Lower lobe of right lung (tissue), 2 donors: ENCODE measurements around the gene TPCN1. TPM values are rescaled to one million over a fixed set of nuclear protein-coding genes. Genes with fewer than 3 reads are reported as not detected.

Source experiments
- ATAC-seq, 2 donors: fragments of 200-7000 bp; cut with Tn5 transposase; one replicate each; pipeline ENCODE4 v1.9.1; 2020 to 2022; ENCODE audit warnings: mild to moderate bottlenecking in 2 of 2, moderate library complexity in 2 of 2
- DNase-seq: peaks from one replicate; pipeline ENCODE4 v3.0.0-alpha.2; 2020
- H3K27ac ChIP-seq: fragments of 200-600 bp; one replicate; pipeline ENCODE4 v1.8.0; 2022
- H3K27me3 ChIP-seq: fragments of 200-600 bp; one replicate; pipeline ENCODE4 v1.8.0; 2022; ENCODE audit warnings: low read depth
- H3K36me3 ChIP-seq: fragments of 200-600 bp; one replicate; pipeline ENCODE4 v1.8.0; 2022; ENCODE audit warnings: mild to moderate bottlenecking
- H3K4me1 ChIP-seq: fragments of 200-600 bp; one replicate; pipeline ENCODE4 v1.8.0; 2022
- H3K4me3 ChIP-seq: fragments of 200-600 bp; one replicate; pipeline ENCODE4 v1.8.0; 2022; ENCODE audit warnings: mild to moderate bottlenecking
- H3K9me3 ChIP-seq: fragments of 200-600 bp; one replicate; pipeline ENCODE4 v1.8.0; 2022
- intact Hi-C: fragments of 100-400 bp; cut with DNase I; formaldehyde crosslinking; loops from one replicate; pipeline ENCODE4 v1.11.0; 2022
- total RNA-seq: library from RNA; stranded (reverse); fragmentation: NEBNext Ultra II Directional; extraction: Animal tissue kit (Norgen Biotek cat#: 25700); gene quantifications from one replicate; pipeline ENCODE4 v1.2.1, GENCODE V29; 2021
- TF ChIP-seq, protein P1 (sequence below): fragments of 200-600 bp; IDR thresholded peaks from one replicate; pipeline ENCODE4 v1.8.0; 2022; ENCODE audit warnings: antibody characterized with exemption, mild to moderate bottlenecking
- donor health status: DM: no; HTN: yes; CAD: no; lungs with severe emphysema.

Gene TPCN1
- total RNA-seq, 1 donor from 2014 or later, result 68.1 TPM

DNA sequence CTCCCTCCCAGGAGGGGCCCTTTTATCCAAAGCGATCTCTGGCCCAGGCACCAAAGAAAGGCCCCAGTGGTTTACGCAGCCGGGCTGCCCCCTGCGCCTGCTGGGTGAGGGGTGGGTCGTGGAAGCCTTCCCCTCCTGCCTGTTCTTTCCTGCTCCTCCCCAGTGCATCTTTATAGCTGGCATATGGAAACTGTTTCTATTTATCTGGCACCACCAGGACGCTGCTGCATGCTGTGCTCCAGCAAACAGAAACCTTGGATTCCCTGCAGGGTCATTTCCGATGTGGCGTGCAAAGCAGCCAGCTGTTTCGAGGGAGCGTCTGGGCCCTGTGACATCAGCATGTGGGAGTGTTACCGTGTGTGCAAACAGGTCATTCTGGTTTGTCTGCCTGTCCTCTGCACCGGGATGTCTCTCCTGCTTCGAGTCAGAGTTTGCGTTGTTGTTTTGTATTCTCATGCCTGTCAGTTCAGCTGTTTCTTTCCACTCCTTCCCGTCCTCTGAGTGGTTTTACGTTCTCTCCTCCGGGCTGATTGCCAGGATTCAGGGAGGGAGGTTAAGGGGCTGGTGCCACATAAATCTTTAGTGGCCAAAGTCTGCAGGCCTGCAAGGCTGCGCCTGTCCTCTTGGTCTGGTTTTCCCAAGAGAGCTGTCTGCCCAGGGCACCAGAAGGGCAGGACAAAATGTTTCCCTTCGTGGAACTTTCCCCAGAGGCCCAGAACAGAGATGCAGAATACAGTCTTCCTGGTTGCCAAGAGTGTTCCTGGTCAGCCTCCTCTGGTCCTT, 24.6 kb downstream of the TPCN1 start:
- Histone ChIP-seq H3K9me3 (no peaks in the 10 kb centered on the region), H3K27ac (peak overlapping the region; percentile 84), H3K4me1 (peaks cover 62% of the 10 kb centered on the region), H3K36me3 (peaks cover 34% of the 10 kb centered on the region), H3K27me3 (no peaks in the 10 kb centered on the region), H3K4me3 (peak overlapping the region; percentile 17)
- TF ChIP-seq, protein P1, sequence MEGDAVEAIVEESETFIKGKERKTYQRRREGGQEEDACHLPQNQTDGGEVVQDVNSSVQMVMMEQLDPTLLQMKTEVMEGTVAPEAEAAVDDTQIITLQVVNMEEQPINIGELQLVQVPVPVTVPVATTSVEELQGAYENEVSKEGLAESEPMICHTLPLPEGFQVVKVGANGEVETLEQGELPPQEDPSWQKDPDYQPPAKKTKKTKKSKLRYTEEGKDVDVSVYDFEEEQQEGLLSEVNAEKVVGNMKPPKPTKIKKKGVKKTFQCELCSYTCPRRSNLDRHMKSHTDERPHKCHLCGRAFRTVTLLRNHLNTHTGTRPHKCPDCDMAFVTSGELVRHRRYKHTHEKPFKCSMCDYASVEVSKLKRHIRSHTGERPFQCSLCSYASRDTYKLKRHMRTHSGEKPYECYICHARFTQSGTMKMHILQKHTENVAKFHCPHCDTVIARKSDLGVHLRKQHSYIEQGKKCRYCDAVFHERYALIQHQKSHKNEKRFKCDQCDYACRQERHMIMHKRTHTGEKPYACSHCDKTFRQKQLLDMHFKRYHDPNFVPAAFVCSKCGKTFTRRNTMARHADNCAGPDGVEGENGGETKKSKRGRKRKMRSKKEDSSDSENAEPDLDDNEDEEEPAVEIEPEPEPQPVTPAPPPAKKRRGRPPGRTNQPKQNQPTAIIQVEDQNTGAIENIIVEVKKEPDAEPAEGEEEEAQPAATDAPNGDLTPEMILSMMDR, result no peak
- intact Hi-C loops, result no loop called here
- peak; percentile 70 to 74 for ATAC-seq
- peak; percentile 78 for DNase-seq

DNA sequence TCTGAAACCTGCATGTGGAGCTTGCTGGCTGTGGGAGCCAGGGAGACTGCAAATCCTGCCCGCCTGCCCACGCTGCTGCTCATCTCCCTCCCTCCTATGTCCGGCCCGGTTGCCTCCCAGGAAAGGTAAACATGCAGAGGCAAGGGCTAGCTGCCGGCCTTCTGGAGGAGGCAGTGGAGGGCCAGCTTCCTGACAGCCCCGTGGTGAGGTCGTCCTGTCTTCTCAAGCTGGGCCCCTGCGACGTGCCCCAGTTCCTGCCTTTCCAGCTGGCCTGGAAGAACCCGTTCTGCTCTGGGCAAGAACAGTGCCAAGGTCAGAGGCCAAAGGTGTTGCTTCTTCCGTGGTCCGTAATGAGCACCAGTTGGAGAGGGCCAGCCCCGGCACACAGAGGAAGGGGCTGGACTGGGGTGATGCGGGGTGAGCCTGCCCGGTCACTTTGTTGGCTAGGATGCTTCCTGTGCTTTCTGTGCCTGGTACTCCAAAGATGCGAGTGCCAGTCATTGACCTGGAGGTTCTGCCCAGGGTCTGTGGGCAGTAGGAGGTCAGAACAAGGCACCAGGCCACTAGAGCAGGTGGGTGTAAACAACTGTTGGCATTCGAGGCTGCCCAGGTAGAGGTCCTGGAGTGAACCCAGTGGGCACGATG, 25.3 kb downstream of the TPCN1 start:
- DNase-seq, result no peak
- intact Hi-C loops, result no loop called here
- peaks cover 38% of the 10 kb centered on the region for H3K36me3 ChIP-seq
- H3K4me1 ChIP-seq, result peaks cover 55% of the 10 kb centered on the region
- H3K27me3 ChIP-seq, result no peaks in the 10 kb centered on the region
- ATAC-seq, result no peak
- no peak overlapping the region for H3K4me3 ChIP-seq
- no peaks in the 10 kb centered on the region for H3K9me3 ChIP-seq
- TF ChIP-seq, protein P1, result no peak
- H3K27ac ChIP-seq, result peak overlapping the region; percentile 84

DNA sequence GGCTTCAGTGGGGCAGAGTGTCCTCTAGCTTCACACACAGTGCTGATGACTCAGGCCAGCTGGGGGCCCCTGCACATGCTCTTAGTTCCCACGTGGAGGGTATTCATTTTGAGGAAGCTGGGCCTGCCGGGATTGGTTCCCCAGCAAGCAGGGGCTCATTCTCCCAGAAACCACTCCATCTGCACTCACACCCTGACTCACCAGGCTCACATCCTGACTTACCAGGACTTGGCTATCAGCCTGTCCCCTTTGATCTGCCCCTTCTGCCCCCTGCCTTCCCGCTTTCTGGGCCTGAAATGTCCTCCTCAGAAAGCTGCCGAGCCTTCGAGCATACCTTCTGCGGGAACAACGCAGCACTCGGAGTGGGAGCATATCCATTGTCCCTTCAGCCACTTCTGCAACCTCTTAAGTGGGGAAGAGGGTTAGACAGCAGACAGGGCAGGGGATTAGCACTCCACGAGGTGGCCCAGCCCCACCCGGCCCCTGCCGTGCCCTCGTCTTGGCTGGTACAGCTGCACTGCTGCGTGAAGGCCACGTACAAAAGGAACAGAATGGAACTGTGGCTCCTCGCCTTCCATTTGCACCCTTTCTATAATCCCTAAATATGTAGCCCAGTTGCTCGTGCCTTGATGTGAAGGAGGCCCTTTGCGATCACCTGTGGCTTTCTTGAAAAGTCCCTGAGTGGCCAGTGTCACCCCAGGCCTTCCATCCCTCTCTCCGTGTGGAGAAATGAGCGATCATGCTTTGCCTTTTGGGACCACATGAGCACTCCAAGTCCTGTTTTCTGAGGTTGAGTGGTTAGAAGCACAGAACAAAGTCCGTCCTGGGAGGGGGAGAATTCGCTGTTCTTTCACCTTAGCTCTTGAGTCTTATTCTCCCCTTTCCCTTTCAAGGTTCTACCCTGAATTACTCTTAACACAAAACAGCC, 26.1 kb downstream of the TPCN1 start:
- intact Hi-C loops, result no loop called here

DNA sequence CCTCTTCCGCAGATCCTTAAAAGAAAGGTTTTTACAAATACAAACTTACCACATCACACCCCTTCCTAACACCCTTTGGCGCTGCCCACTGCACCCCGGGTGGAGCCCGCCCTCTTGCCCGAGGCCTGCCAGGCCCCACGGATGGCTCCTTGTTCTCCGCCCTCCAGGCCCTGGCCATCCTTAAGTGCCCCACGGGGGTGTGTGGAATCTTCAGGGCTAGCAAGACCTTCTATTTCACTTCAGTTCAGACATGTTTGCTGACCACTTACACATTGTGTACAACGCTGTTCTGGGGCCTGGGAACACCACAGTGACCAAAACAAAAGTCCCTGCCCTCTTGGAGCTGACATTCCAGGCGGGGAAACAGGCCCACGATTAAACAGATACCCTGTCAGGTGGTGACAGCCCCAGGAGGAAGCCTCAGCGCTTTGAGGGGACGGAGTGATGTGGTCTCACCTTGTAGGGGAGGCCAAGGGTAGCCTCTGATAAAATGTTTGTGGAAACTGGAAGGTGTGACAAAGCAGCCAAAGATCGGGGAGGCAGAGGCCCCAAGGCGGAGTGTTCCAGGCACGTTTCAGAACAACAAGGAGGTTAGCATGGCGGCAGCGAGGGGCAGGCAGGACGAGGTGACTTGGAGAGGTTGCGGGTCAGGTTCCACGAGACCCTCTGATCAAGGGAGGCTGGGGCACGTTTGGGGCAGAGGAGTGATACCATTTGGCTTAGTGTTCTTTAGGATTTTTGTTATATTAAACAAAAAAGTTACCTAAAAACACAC, 27.0 kb downstream of the TPCN1 start:
- peaks cover 36% of the 10 kb centered on the region for H3K36me3 ChIP-seq
- DNase-seq (no peak), ATAC-seq (no peak)
- peak overlapping the region; percentile 84 for H3K27ac ChIP-seq
- peaks cover 1% of the 10 kb centered on the region for H3K9me3 ChIP-seq
- H3K4me3 ChIP-seq, result no peak overlapping the region
- TF ChIP-seq, protein P1, result no peak
- no peaks in the 10 kb centered on the region for H3K27me3 ChIP-seq
- intact Hi-C loops, result no loop called here
- H3K4me1 ChIP-seq, result peaks cover 40% of the 10 kb centered on the region

More for the DNA sequence above, 26.1 kb downstream of the TPCN1 start:
- Histone ChIP-seq H3K27me3 (no peaks in the 10 kb centered on the region), H3K4me3 (no peak overlapping the region), H3K36me3 (peaks cover 41% of the 10 kb centered on the region), H3K27ac (peak overlapping the region; percentile 84), H3K4me1 (peaks cover 49% of the 10 kb centered on the region), H3K9me3 (no peaks in the 10 kb centered on the region)
- TF ChIP-seq, protein P1, result no peak
- ATAC-seq (no peak), DNase-seq (no peak)
